Ishikawa (cell line): ENCODE results near the gene LRRC71.
A peak's percentile ranks its signal among the peaks of the same experiment; 100 is the strongest.

Experiments used
- CEBPB ChIP-seq: IDR thresholded peaks from 2 replicates; pipeline ENCODE4 v1.6.1; 2012
- CREB1 ChIP-seq: IDR thresholded peaks from 2 replicates; pipeline ENCODE4 v1.6.1; 2012; ENCODE audit warnings: low read depth
- EGR1 ChIP-seq: IDR thresholded peaks from 2 replicates; pipeline ENCODE4 v1.6.1; 2012
- EP300 ChIP-seq: IDR thresholded peaks from 2 replicates; pipeline ENCODE4 v1.6.1; 2012; ENCODE audit warnings: borderline replicate concordance
- FOXM1 ChIP-seq: IDR thresholded peaks from 2 replicates; pipeline ENCODE4 v1.6.1; 2012; ENCODE audit warnings: low read depth, borderline replicate concordance
- MAX ChIP-seq: IDR thresholded peaks from 2 replicates; pipeline ENCODE4 v1.6.1; 2012
- NFIC ChIP-seq: IDR thresholded peaks from 2 replicates; pipeline ENCODE4 v1.6.1; 2012
- RAD21 ChIP-seq: IDR thresholded peaks from 2 replicates; pipeline ENCODE4 v1.6.1; 2012; ENCODE audit warnings: low read depth
- REST ChIP-seq: IDR thresholded peaks from 2 replicates; pipeline ENCODE4 v1.6.1; 2012; ENCODE audit warnings: low read depth, mild to moderate bottlenecking
- TAF1 ChIP-seq: IDR thresholded peaks from 2 replicates; pipeline ENCODE4 v1.6.1; 2012; ENCODE audit warnings: low read depth, mild to moderate bottlenecking
- TCF12 ChIP-seq: IDR thresholded peaks from 2 replicates; pipeline ENCODE4 v1.6.1; 2012; ENCODE audit warnings: low read depth
- TEAD4 ChIP-seq: IDR thresholded peaks from 2 replicates; pipeline ENCODE4 v1.6.1; 2012
- USF1 ChIP-seq: IDR thresholded peaks from 2 replicates; pipeline ENCODE4 v1.6.1; 2012
- YY1 ChIP-seq: IDR thresholded peaks from 2 replicates; pipeline ENCODE4 v1.6.1; 2012; ENCODE audit warnings: low read depth
- ZBTB7A ChIP-seq: IDR thresholded peaks from 2 replicates; pipeline ENCODE4 v1.6.1; 2012; ENCODE audit warnings: low read depth

Gene LRRC71

GRCh38 chr1:156909671-156910070, 10.8 kb upstream of the LRRC71 start:
- no peak for TF ChIP-seq CEBPB
- no peak for TF ChIP-seq NFIC
- no peak for TF ChIP-seq RAD21
- TF ChIP-seq CREB1, result no peak
- no peak for TF ChIP-seq REST
- no peak for TF ChIP-seq USF1

- TF ChIP-seq RAD21 (peak; percentile 56), USF1 (no peak), NFIC (no peak), ZBTB7A (peak; percentile 88), CEBPB (no peak)
Observed at GRCh38 chr1:156910309-156910782, 10.1 kb upstream of the LRRC71 start.

GRCh38 chr1:156911577-156912298, 8.7 kb upstream of the LRRC71 start:
- TF ChIP-seq TAF1 (no peak), ZBTB7A (no peak)

GRCh38 chr1:156912310-156912709, 8.1 kb upstream of the LRRC71 start:
- TF ChIP-seq TCF12 (no peak), EP300 (no peak), YY1 (no peak), CREB1 (no peak), FOXM1 (no peak), ZBTB7A (no peak), USF1 (no peak), EGR1 (no peak), RAD21 (no peak), CEBPB (no peak), REST (no peak), NFIC (no peak), TEAD4 (no peak), TAF1 (no peak), MAX (no peak)

GRCh38 chr1:156912861-156913808, 7.3 kb upstream of the LRRC71 start:
- TF ChIP-seq TCF12 (no peak), YY1 (no peak), USF1 (no peak), EGR1 (no peak), ZBTB7A (no peak)
